PC-9 (cell line): ENCODE results near the gene DDX49. TPM values are rescaled to one million over a fixed set of nuclear protein-coding genes. Genes with fewer than 3 reads are reported as not detected.
"Not testable (repeated sequence)": the region's sequence is repeated elsewhere in the genome, so short reads cannot be mapped to it uniquely, and the experiment has no call there.

Source experiments
- BruUV-seq: library from RNA; stranded (reverse); fragments of 400-500 nt; replicated peaks from 2 replicates; lab custom pipeline; 2021; lab: Mats Ljungman, UMichigan
- CTCF ChIA-PET: fragments of 300-600 bp; sonication (Branson Sonifier 250); formaldehyde crosslinking; loops from one replicate; lab custom pipeline; 2022; ENCODE audit warnings: antibody characterized with exemption; lab: Charles Lee
- POLR2A ChIA-PET: fragments of 300-600 bp; sonication (Branson Sonifier 250); formaldehyde crosslinking; loops from one replicate; lab custom pipeline; 2022; ENCODE audit warnings: antibody characterized with exemption; ENCODE audit not compliant: unreplicated experiment; lab: Charles Lee
- DNase-seq, 2 experiments: peaks; one replicate each; pipeline versions ENCODE4 v3.0.0 to v3.0.0-alpha.2; 2015 to 2022; ENCODE audit warnings: mixed read lengths in 1 of 2
- H2AFZ ChIP-seq: fragments of 200-600 bp; sonication (generic); 2 replicates; pipeline ENCODE4 v1.8.1; 2017; ENCODE audit warnings: antibody characterized with exemption
- H3F3A ChIP-seq: fragments of 200-600 bp; sonication (generic); 2 replicates; pipeline ENCODE4 v1.8.1; 2017; ENCODE audit warnings: antibody characterized with exemption, mild to moderate bottlenecking, low read depth; ENCODE audit not compliant: insufficient read depth
- H3K27ac ChIP-seq: fragments of 200-600 bp; sonication (generic); 2 replicates; pipeline ENCODE4 v1.6.1; 2016; ENCODE audit warnings: mixed run types
- H3K27me3 ChIP-seq: fragments of 200-600 bp; sonication (generic); 2 replicates; pipeline ENCODE4 v1.6.1; 2016; ENCODE audit warnings: low read depth, mixed run types; ENCODE audit not compliant: insufficient read depth
- H3K36me3 ChIP-seq: fragments of 200-600 bp; sonication (generic); 2 replicates; pipeline ENCODE4 v1.6.1; 2016; ENCODE audit warnings: low read depth, mixed run types
- H3K4me1 ChIP-seq: fragments of 200-600 bp; sonication (generic); replicated peaks from 2 replicates; pipeline ENCODE4 v1.6.1; 2016; ENCODE audit warnings: mixed run types; ENCODE audit not compliant: insufficient read depth
- H3K4me2 ChIP-seq: fragments of 200-600 bp; sonication (generic); 2 replicates; pipeline ENCODE4 v1.6.1; 2017; ENCODE audit warnings: mixed run types
- H3K4me3 ChIP-seq: fragments of 200-600 bp; sonication (generic); 2 replicates; pipeline ENCODE4 v1.6.1; 2016; ENCODE audit warnings: mixed run types
- H3K79me2 ChIP-seq: fragments of 200-600 bp; sonication (generic); 2 replicates; pipeline ENCODE4 v1.6.1; 2017; ENCODE audit warnings: low read depth, mixed run types
- H3K9me2 ChIP-seq: fragments of 200-600 bp; sonication (generic); 2 replicates; pipeline ENCODE4 v1.8.1; 2017; ENCODE audit warnings: mild to moderate bottlenecking; ENCODE audit not compliant: insufficient read depth
- H3K9me3 ChIP-seq: fragments of 200-600 bp; sonication (generic); 2 replicates; pipeline ENCODE4 v1.8.1; 2016; ENCODE audit warnings: low read depth; ENCODE audit not compliant: insufficient read depth
- H4K20me1 ChIP-seq: fragments of 200-600 bp; sonication (generic); 2 replicates; pipeline ENCODE4 v1.8.1; 2017; ENCODE audit not compliant: insufficient read depth
- CTCF ChIP-seq: fragments of 200-600 bp; sonication (generic); conservative IDR thresholded peaks from 2 replicates; pipeline ENCODE4 v1.6.1; 2017; ENCODE audit warnings: mixed run types, antibody characterized with exemption, mild to moderate bottlenecking, moderate library complexity
- EZH2 ChIP-seq: fragments of 200-600 bp; sonication (generic); IDR thresholded peaks from 2 replicates; pipeline ENCODE4 v1.8.0; 2017; ENCODE audit warnings: antibody characterized with exemption, low read depth
- intact Hi-C: fragments of 100-400 bp; cut with micrococcal nuclease; formaldehyde crosslinking; loops from one replicate; pipeline ENCODE4 v1.10.0; 2022; ENCODE audit not compliant: unreplicated experiment
- total RNA-seq: library from RNA; stranded (reverse); gene quantifications from 2 replicates; pipeline ENCODE4 v1.2.3, GENCODE V29; 2021

Gene DDX49
- total RNA-seq, 1 experiment from 2014 or later: 41.2 TPM

- Histone ChIP-seq H3K4me3 (no peak overlapping the region), H3K79me2 (no peaks in the 10 kb centered on the region), H2AFZ (no peak overlapping the region), H3K36me3 (no peaks in the 10 kb centered on the region), H4K20me1 (no peaks in the 10 kb centered on the region), H3K9me3 (no peaks in the 10 kb centered on the region), H3F3A (peaks cover 42% of the 10 kb centered on the region), H3K4me1 (peaks cover 31% of the 10 kb centered on the region), H3K27ac (peak overlapping the region; percentile 75), H3K9me2 (no peaks in the 10 kb centered on the region), H3K27me3 (no peaks in the 10 kb centered on the region), H3K4me2 (peak overlapping the region; percentile 60; the same call in 1 of the 2 replicates)
- intact Hi-C loops: no loop called here
- CTCF ChIA-PET: interaction anchor here (0.7 kb wide), 3 partner anchors 85 to 369 kb away, joined by 9 to 23 read pairs (median 21); no protein-coding TSS in a partner anchor
- no TSS peak for BruUV-seq
- POLR2A ChIA-PET: no interaction called here
- DNase-seq: peak; percentile 70 to 100
- TF ChIP-seq CTCF (no peak), EZH2 (no peak)
These were observed 32.3 kb downstream of the DDX49 start for GRCh38 chr19:18951721-18952281.

- POLR2A ChIA-PET, BruUV-seq: not testable (repeated sequence)
These were observed 33.0 kb downstream of the DDX49 start for GRCh38 chr19:18952364-18953003.

GRCh38 chr19:18954094-18954493 is 34.6 kb downstream of the DDX49 start:
- H2AFZ ChIP-seq: no peak overlapping the region
- BruUV-seq: no TSS peak
- no peaks in the 10 kb centered on the region for H3K79me2 ChIP-seq
- peaks cover 50% of the 10 kb centered on the region for H3F3A ChIP-seq
- H3K36me3 ChIP-seq: no peaks in the 10 kb centered on the region
- no peak overlapping the region for H3K4me2 ChIP-seq
- H3K27me3 ChIP-seq: no peaks in the 10 kb centered on the region
- CTCF ChIA-PET: no interaction called here
- no peaks in the 10 kb centered on the region for H4K20me1 ChIP-seq
- POLR2A ChIA-PET: no interaction called here
- H3K4me3 ChIP-seq: no peak overlapping the region
- peaks cover 31% of the 10 kb centered on the region for H3K4me1 ChIP-seq
- H3K9me2 ChIP-seq: no peaks in the 10 kb centered on the region
- intact Hi-C loops: no loop called here
- no peak for DNase-seq
- no peak for TF ChIP-seq EZH2
- no peak for TF ChIP-seq CTCF
- no peaks in the 10 kb centered on the region for H3K9me3 ChIP-seq
- no peak overlapping the region for H3K27ac ChIP-seq

More at GRCh38 chr19:18952364-18953003, 33.0 kb downstream of the DDX49 start:
- Histone ChIP-seq H3K27ac (peak overlapping the region; percentile 75), H2AFZ (peak overlapping the region; percentile 58), H3K4me1 (peaks cover 31% of the 10 kb centered on the region), H3F3A (peaks cover 48% of the 10 kb centered on the region), H3K4me2 (peak overlapping the region; percentile 60)
- CTCF ChIA-PET: interaction anchor here (0.7 kb wide), 3 partner anchors 86 to 370 kb away, joined by 9 to 23 read pairs (median 21); no protein-coding TSS in a partner anchor
- H3K9me3 ChIP-seq, H3K9me2 ChIP-seq, intact Hi-C loops, H3K4me3 ChIP-seq, H3K79me2 ChIP-seq, H3K36me3 ChIP-seq, H3K27me3 ChIP-seq, H4K20me1 ChIP-seq: not testable (repeated sequence)
- peak; percentile 39 to 74 for DNase-seq
